Measurements from ENCODE around the gene PROM1. TPM values are rescaled to one million over a fixed set of nuclear protein-coding genes. Genes with fewer than 3 reads are reported as not detected.

The PROM1 gene
- total RNA-seq, 1 donor from 2014 or later, result 30.3 TPM

GRCh38 chr4:16106956-16107355 is 23.1 kb upstream of the PROM1 start:
- Mint-ChIP-seq H3K27me3 (peaks cover 20% of the 10 kb centered on the region), H3K4me3 (no peak overlapping the region), H3K9me3 (peaks cover 6% of the 10 kb centered on the region), H3K36me3 (no peaks in the 10 kb centered on the region), H3K4me1 (ENCODE audit: unreplicated experiment) (no peaks in the 10 kb centered on the region), H3K27ac (no peak overlapping the region)
- no peak for DNase-seq (ENCODE audit: extremely low spot score, unreplicated experiment)
- TF ChIP-seq, protein P1, sequence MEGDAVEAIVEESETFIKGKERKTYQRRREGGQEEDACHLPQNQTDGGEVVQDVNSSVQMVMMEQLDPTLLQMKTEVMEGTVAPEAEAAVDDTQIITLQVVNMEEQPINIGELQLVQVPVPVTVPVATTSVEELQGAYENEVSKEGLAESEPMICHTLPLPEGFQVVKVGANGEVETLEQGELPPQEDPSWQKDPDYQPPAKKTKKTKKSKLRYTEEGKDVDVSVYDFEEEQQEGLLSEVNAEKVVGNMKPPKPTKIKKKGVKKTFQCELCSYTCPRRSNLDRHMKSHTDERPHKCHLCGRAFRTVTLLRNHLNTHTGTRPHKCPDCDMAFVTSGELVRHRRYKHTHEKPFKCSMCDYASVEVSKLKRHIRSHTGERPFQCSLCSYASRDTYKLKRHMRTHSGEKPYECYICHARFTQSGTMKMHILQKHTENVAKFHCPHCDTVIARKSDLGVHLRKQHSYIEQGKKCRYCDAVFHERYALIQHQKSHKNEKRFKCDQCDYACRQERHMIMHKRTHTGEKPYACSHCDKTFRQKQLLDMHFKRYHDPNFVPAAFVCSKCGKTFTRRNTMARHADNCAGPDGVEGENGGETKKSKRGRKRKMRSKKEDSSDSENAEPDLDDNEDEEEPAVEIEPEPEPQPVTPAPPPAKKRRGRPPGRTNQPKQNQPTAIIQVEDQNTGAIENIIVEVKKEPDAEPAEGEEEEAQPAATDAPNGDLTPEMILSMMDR (conservative IDR thresholded peaks at IDR 0.05), result no peak

GRCh38 chr4:16104520-16104919 is 20.7 kb upstream of the PROM1 start:
- H3K27ac Mint-ChIP-seq, result no peak overlapping the region
- H3K36me3 Mint-ChIP-seq, result no peaks in the 10 kb centered on the region
- peaks cover 19% of the 10 kb centered on the region for H3K27me3 Mint-ChIP-seq
- no peak overlapping the region for H3K4me3 Mint-ChIP-seq
- DNase-seq (ENCODE audit: extremely low spot score, unreplicated experiment), result no peak
- H3K4me1 Mint-ChIP-seq (ENCODE audit: unreplicated experiment), result no peaks in the 10 kb centered on the region
- H3K9me3 Mint-ChIP-seq, result peaks cover 6% of the 10 kb centered on the region
- TF ChIP-seq, protein P1 (conservative IDR thresholded peaks at IDR 0.05), result no peak

GRCh38 chr4:16102356-16102755 is 18.5 kb upstream of the PROM1 start:
- peaks cover 12% of the 10 kb centered on the region for H3K27me3 Mint-ChIP-seq
- H3K4me3 Mint-ChIP-seq, result no peak overlapping the region
- no peak overlapping the region for H3K27ac Mint-ChIP-seq
- TF ChIP-seq, protein P1 (conservative IDR thresholded peaks at IDR 0.05), result no peak
- no peak for DNase-seq (ENCODE audit: extremely low spot score, unreplicated experiment)
- H3K36me3 Mint-ChIP-seq, result no peaks in the 10 kb centered on the region
- H3K4me1 Mint-ChIP-seq (ENCODE audit: unreplicated experiment), result no peaks in the 10 kb centered on the region
- no peaks in the 10 kb centered on the region for H3K9me3 Mint-ChIP-seq

DNA sequence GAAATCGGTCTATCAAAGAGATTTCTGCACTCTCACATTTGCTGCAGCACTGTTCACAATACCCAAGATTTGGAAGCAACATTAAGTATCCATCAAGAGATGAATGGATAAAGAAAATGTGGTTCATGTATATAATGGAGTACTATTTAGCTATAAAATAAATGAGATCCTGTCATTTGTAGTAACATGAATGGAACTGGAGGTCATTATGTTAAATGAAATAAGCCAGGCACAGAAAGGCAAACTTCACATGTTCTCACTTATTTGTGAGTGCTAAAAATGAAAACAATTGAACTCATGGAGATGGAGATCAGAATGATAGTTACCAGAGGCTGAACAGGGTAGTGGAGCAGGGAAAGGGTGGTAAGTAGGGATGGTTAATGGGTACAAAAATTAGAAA is 17.0 kb upstream of the PROM1 start:
- no peaks in the 10 kb centered on the region for H3K36me3 Mint-ChIP-seq
- H3K27me3 Mint-ChIP-seq, result peaks cover 12% of the 10 kb centered on the region
- no peak for DNase-seq (ENCODE audit: extremely low spot score, unreplicated experiment)
- TF ChIP-seq, protein P1 (conservative IDR thresholded peaks at IDR 0.05), result no peak
- no peaks in the 10 kb centered on the region for H3K4me1 Mint-ChIP-seq (ENCODE audit: unreplicated experiment)
- H3K4me3 Mint-ChIP-seq, result no peak overlapping the region
- no peaks in the 10 kb centered on the region for H3K9me3 Mint-ChIP-seq
- no peak overlapping the region for H3K27ac Mint-ChIP-seq

- H3K9me3 Mint-ChIP-seq, result no peaks in the 10 kb centered on the region
- H3K36me3 Mint-ChIP-seq, result no peaks in the 10 kb centered on the region
- H3K4me1 Mint-ChIP-seq (ENCODE audit: unreplicated experiment), result peaks cover 12% of the 10 kb centered on the region
- H3K27me3 Mint-ChIP-seq, result peaks cover 9% of the 10 kb centered on the region
- H3K27ac Mint-ChIP-seq, result no peak overlapping the region
- no peak for DNase-seq (ENCODE audit: extremely low spot score, unreplicated experiment)
- TF ChIP-seq, protein P1 (conservative IDR thresholded peaks at IDR 0.05), result no peak
- no peak overlapping the region for H3K4me3 Mint-ChIP-seq
These were observed 9.0 kb upstream of the PROM1 start for GRCh38 chr4:16092682-16093319.
